Muscle layer of colon (tissue), 2 donors: Measurements from ENCODE around the gene TYW5.
"Not testable (repeated sequence)": the region's sequence is repeated elsewhere in the genome, so short reads cannot be mapped to it uniquely, and the experiment has no call there.

Experiments
- H3K27ac ChIP-seq: one replicate; pipeline ENCODE4 v1.7.0; 2013; ENCODE audit warnings: low read depth, mild to moderate bottlenecking, low read length, moderate library complexity
- H3K27me3 ChIP-seq, 2 donors: one replicate each; pipeline ENCODE4 v1.7.0; 2013; ENCODE audit warnings: low read length in 2 of 2, mild to moderate bottlenecking in 2 of 2; ENCODE audit not compliant: insufficient read depth in 2 of 2, control insufficient read depth in 1 of 2
- H3K36me3 ChIP-seq: one replicate; pipeline ENCODE4 v1.7.0; 2013; ENCODE audit warnings: mild to moderate bottlenecking, low read length; ENCODE audit not compliant: insufficient read depth
- H3K4me1 ChIP-seq: one replicate; pipeline ENCODE4 v1.7.0; 2013; ENCODE audit warnings: mild to moderate bottlenecking, low read length; ENCODE audit not compliant: insufficient read depth
- H3K4me3 ChIP-seq, 2 donors: one replicate each; pipeline ENCODE4 v1.7.0; 2013; ENCODE audit warnings: low read length in 2 of 2, low read depth in 1 of 2, mild to moderate bottlenecking in 1 of 2, moderate library complexity in 1 of 2
- H3K9ac ChIP-seq: one replicate; pipeline ENCODE4 v1.7.0; 2013; ENCODE audit warnings: low read length
- H3K9me3 ChIP-seq: one replicate; pipeline ENCODE4 v1.7.0; 2013; ENCODE audit warnings: mild to moderate bottlenecking, low read length
- donor health status: abdominal sarcoma.
- donor health status: Adenocarcinoma of cecum.

The TYW5 gene

DNA sequence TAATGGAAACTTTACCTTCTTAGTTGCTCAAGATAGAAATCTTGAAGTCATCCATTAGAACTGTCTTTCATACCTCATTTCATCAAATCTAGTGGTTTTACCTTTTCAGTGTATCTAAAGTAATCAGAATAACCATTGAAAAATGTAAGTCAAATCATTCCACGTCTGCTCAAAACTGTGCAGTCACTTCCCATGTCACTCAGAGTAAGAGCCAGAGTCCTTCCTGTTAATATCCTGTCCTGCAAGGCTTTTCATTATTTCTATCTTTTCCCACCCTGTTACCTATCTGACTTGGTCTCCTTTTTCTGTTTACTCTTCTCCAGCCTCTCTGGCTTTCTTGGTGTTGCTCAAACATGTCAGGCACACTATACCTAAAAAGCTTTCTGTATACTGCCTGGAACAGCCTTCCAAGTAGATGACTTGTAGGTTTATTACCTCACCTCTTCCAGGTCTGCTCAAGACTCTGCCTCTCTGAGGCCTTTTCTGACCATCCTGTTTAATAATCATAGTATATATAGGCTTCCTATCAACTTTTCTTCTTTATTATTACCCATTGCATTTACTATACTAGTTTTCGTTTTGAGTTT, 40.8 kb downstream of the TYW5 start:
- Histone ChIP-seq H3K27ac (no peak overlapping the region), H3K36me3 (no peaks in the 10 kb centered on the region), H3K4me3 (no peak overlapping the region), H3K27me3 (no peaks in the 10 kb centered on the region), H3K4me1 (peaks cover 17% of the 10 kb centered on the region), H3K9me3 (no peaks in the 10 kb centered on the region), H3K9ac (no peak overlapping the region)

DNA sequence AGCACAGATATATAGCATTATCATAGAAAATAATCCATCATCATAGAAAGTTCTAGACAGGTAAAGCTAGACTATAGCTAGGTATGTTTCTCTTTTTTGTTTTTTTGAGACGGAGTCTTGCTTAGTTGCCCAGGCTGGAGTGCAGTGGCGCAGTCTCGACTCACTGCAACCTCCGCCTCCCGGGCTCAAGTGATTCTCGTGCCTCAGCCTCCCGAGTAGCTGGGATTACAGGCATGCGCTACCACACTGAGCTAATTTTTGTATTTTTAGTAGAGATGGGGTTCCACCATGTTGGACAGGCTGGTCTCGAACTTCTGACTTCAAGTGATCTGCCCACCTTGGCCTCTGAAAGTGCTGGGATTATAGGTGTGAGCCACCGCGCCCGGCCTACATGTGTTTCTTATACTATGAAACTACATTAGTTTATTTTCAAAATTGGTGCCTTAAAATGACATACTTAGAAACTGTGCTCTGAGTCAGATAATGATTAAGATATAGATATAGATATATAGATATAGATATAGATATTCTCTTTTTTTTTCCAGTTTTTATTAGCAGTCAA, 42.7 kb downstream of the TYW5 start:
- not testable (repeated sequence) for H3K9ac ChIP-seq, H3K27me3 ChIP-seq, H3K36me3 ChIP-seq, H3K9me3 ChIP-seq
- Histone ChIP-seq H3K27ac (peak overlapping the region; percentile 94), H3K4me3 (peak overlapping the region in 1 of 2 donors; percentile 98), H3K4me1 (peaks cover 17% of the 10 kb centered on the region)

DNA sequence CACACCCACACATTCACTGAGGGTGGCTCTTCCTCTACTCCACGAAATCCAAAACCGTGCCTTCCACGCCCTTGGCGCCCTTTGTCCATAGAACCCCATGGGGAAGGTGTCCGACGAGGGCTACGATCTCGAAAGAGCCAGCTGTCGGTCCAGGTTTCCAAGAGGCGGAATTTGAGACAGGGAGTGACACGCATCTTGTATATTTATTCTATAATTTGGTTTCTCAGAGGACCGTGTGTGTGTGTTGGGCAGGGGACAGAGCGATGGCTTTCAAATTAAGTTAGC, 43.5 kb downstream of the TYW5 start:
- Histone ChIP-seq H3K4me1 (peaks cover 17% of the 10 kb centered on the region), H3K27ac (peak overlapping the region; percentile 94), H3K9me3 (no peaks in the 10 kb centered on the region), H3K4me3 (peak overlapping the region; percentile 88 to 98), H3K27me3 (no peaks in the 10 kb centered on the region), H3K9ac (peak overlapping the region; percentile 96), H3K36me3 (no peaks in the 10 kb centered on the region)

DNA sequence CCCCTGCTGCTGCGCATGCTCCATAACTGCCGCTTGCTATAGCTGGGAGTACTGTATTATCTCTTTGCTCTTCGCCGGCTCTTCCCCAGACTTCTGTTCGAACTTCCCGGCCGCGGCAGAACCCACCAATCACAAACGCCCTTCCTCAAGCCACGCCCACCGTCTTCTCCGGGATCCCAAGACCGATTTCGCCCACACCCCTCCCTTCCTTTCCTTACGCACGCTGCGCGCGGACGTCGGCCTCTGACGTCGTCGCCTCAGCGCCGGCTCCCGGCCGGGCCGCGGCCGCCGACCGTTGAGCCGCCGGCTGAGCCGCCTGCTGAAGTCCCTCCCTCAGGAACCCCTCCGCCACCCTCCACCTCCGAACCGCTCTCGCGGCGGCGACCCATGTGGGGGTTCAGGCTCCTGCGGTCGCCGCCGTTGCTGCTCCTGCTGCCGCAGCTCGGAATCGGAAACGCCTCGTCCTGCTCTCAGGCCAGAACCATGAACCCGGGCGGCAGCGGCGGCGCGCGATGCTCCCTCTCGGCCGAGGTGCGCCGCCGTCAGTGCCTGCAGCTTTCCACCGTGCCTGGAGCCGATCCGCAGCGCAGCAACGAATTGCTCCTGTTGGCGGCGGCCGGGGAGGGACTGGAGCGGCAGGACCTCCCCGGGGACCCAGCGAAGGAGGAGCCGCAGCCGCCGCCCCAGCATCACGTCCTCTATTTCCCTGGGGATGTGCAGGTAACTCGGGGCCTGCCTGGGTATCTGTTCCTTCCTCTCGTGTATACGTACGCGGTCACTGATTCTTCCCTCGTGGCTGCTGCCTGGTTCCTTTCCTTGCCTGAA, 44.0 kb downstream of the TYW5 start, which contains the start of gene C2orf69:
C2orf69 (plus strand) TSS at position 242 of the 825 bp plus-strand sequence; CDS start at position 388, 146 bp downstream.
- H3K27ac ChIP-seq = peak within 1 kb of the TSS; percentile 94
- no peaks in the 10 kb centered on the region for H3K9me3 ChIP-seq
- no peaks in the 10 kb centered on the region for H3K36me3 ChIP-seq
- H3K4me1 ChIP-seq = peaks cover 17% of the 10 kb centered on the region
- H3K27me3 ChIP-seq = no peaks in the 10 kb centered on the region
- H3K4me3 ChIP-seq = peak within 1 kb of the TSS; percentile 88 to 98
- H3K9ac ChIP-seq = peak within 1 kb of the TSS; percentile 96

DNA sequence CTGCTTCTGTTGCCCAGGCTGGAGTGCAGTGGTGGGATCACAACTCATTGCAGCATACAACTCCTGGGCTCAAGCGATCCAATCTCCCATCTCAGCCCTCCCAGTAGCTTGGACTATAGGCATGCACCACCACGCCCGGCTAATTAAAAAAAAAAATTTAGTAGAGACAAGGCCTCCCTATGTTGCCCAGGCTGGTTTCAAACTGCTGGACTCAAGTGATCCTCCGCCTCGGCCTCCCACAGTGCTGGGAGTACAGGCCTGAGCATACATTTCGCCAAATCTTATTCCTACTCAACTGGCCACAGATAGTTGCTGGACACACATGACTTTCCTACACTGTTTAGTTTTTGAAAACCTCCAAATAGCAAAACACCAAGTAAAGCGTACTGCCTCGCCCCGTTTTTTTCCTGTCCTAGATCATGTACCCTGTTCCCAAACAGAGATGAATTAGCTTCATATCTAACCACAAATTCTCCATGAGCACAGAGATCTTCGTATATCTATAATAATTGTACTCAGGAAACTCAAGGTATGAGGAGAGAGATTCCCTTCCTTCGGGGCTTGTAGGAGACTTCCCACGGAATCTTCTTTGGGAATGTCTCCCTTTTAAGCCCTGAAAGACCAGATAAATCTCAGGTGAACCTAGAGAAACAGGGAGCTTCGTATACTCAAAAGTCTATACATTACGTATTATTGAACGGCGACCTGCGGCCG, 44.8 kb downstream of the TYW5 start:
- Histone ChIP-seq H3K27me3 (no peaks in the 10 kb centered on the region), H3K9ac (no peak overlapping the region), H3K9me3 (no peaks in the 10 kb centered on the region), H3K4me1 (peaks cover 17% of the 10 kb centered on the region), H3K36me3 (no peaks in the 10 kb centered on the region), H3K27ac (no peak overlapping the region), H3K4me3 (peak overlapping the region; percentile 88 to 98)

DNA sequence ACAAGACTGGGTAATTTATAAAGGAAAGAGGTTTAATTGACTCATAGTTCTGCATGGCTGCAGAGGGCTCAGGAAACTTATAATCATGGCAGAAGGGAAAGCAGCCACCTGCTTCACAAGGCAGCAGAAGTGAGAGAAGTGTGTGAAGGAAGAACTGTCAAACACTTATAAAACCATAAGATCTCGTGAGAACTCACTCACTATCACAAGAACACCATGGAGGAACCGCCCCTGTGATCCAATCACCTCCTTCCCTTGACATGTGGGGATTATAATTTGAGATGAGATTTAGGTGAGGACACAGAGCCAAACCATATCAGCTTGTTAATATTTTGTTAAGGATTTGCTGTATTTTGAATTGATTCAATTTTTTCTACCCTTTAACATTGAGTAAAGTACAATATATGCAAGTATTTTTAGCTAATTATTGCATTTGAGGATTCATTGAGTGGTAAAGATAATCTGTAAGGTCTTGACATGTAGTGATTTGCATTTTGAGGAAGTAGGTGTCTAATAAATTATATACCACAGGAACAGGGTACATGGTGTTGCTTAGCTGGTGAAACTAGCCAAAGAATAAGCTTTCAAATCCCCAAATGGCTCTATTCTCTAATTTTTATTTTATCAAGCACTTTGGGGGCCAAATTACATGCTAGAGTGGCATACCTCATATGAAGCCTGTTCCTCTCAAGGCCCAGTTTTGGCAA, 48.1 kb downstream of the TYW5 start:
- H3K4me1 ChIP-seq = peaks cover 5% of the 10 kb centered on the region
- H3K36me3 ChIP-seq = no peaks in the 10 kb centered on the region
- no peak overlapping the region for H3K4me3 ChIP-seq
- no peaks in the 10 kb centered on the region for H3K27me3 ChIP-seq
- no peaks in the 10 kb centered on the region for H3K9me3 ChIP-seq
- H3K9ac ChIP-seq = no peak overlapping the region
- no peak overlapping the region for H3K27ac ChIP-seq

DNA sequence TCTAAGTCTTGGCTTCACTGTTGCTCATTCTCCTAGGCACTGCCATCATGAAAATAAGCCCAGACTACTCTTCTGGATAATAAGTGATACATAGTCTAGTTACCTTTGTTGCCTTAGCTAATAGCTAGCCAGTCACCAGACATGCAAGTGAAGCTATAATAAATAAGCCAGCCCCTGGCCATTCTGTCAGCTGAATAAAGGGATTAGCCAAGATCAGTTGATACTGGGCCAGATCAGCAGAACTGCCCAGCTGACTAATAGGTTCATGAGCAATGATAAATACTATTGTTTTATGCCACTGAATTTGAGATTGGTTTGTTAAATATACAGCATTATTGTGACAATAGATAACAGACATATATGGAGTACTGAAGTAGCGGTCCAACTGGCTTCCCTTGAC, 52.2 kb downstream of the TYW5 start:
- Histone ChIP-seq H3K27ac (no peak overlapping the region), H3K27me3 (no peaks in the 10 kb centered on the region), H3K4me3 (no peak overlapping the region), H3K9me3 (no peaks in the 10 kb centered on the region), H3K9ac (no peak overlapping the region), H3K36me3 (no peaks in the 10 kb centered on the region), H3K4me1 (no peaks in the 10 kb centered on the region)

DNA sequence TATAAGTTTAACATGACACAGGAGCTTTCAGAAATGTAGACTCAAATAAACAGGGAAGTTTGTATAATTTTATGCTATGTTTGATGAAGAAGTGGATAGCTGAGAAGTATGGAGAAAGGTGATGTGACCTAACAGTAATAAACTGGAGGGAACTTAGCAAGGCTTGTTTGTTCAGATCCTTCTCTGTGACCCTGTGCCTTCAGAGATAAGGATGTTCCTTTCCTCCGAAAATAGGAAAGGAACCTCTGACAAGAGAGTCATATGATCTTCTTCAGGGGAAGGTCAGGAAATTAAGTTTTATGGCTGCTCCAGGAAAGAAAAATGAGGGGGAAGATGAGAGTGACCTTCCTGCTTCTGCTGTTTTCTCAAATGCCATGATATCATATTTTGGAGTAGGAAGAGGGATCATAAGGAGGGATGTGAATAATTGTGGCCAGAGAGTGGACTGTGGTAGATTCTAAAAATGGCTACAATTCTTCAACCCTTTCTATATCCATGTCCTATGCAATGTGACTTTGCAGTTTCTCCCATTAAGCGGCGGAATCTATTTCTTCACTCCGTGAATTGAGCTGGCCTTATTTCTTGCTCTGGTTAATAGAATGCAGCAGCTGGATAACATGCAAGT, 52.7 kb downstream of the TYW5 start:
- no peak overlapping the region for H3K4me3 ChIP-seq
- H3K36me3 ChIP-seq = no peaks in the 10 kb centered on the region
- no peaks in the 10 kb centered on the region for H3K4me1 ChIP-seq
- no peak overlapping the region for H3K27ac ChIP-seq
- H3K9me3 ChIP-seq = no peaks in the 10 kb centered on the region
- no peaks in the 10 kb centered on the region for H3K27me3 ChIP-seq
- no peak overlapping the region for H3K9ac ChIP-seq

DNA sequence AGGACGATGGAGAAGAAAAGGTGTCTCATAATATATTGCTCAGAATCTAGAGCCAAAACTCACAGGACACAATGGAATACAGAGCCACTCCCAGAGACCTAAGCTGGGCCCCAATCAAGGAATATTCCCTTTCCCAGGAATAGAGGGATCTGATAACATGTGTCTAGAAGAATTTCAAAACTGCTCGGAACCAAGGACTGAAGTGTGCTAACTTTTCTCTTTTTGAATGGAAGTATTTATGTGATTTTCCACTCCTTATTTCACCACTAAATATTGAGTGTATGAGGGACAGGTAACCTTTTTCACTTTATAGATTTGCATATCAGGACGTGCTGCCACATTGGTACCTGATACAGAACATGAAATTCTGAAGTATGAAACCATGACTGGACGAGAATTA, 53.3 kb downstream of the TYW5 start:
- H3K9me3 ChIP-seq = no peaks in the 10 kb centered on the region
- H3K27me3 ChIP-seq = no peaks in the 10 kb centered on the region
- H3K36me3 ChIP-seq = no peaks in the 10 kb centered on the region
- H3K9ac ChIP-seq = no peak overlapping the region
- no peaks in the 10 kb centered on the region for H3K4me1 ChIP-seq
- no peak overlapping the region for H3K27ac ChIP-seq
- H3K4me3 ChIP-seq = no peak overlapping the region

DNA sequence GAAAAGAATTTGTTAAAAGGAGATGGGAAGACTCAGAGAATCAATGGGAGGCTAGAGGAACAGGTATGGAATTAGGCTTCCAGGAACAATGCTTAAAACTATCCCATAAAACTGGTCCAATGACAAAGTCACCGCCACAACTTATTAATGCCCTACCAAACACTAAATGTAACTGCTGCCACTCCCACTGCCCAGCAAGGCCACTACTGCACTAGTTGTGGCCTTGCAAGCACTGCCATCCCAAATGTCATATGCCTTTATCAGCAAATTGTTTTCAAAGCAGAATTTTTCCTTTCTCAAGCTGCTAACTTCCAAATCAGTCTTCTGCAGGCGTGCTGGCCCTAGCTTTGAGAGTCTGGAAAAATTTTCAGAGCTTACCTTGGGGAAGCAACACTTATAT, 58.7 kb downstream of the TYW5 start:
- Histone ChIP-seq H3K4me3 (no peak overlapping the region), H3K4me1 (no peaks in the 10 kb centered on the region), H3K9me3 (no peaks in the 10 kb centered on the region), H3K9ac (no peak overlapping the region), H3K27ac (no peak overlapping the region), H3K27me3 (no peaks in the 10 kb centered on the region), H3K36me3 (no peaks in the 10 kb centered on the region)

DNA sequence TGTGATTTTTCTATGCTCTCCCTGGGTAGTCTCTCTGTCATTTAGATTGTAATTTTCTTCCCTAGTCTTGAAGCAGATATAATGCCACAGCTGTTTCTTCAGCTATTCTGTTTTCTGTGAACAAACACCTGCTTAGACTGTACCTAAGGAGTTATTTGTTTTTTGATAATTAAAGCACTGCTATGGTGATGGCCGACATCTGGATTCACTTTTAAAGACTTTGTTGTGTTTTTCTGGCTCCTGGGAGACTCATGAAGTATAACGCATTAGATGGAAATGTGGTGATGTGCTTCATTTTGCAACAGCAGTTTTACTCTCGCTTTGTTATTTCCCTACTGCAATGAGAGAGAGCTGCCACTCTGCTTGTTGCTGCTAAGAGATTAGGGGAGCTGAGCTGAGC, 59.9 kb downstream of the TYW5 start:
- no peaks in the 10 kb centered on the region for H3K9me3 ChIP-seq
- no peak overlapping the region for H3K4me3 ChIP-seq
- H3K9ac ChIP-seq = no peak overlapping the region
- H3K27me3 ChIP-seq = no peaks in the 10 kb centered on the region
- H3K4me1 ChIP-seq = no peaks in the 10 kb centered on the region
- no peaks in the 10 kb centered on the region for H3K36me3 ChIP-seq
- H3K27ac ChIP-seq = no peak overlapping the region
